GM18868 (cell line): ENCODE results near the gene SLCO2A1.

Experiments used
- ATAC-seq: cut with Tn5 transposase; IDR thresholded peaks from one replicate; pipeline ENCODE4 v1.9.1; 2021; ENCODE audit warnings: mild to moderate bottlenecking, moderate library complexity; ENCODE audit not compliant: unreplicated experiment

Gene SLCO2A1

GRCh38 chr3:133935843-133936769 lies 93.6 kb downstream of the SLCO2A1 start:
- ATAC-seq = no peak

- no peak for ATAC-seq
These were observed 94.5 kb downstream of the SLCO2A1 start for GRCh38 chr3:133934996-133935842.

GRCh38 chr3:133934073-133934970 lies 95.4 kb downstream of the SLCO2A1 start:
- ATAC-seq = no peak

GRCh38 chr3:133933097-133934024 lies 96.4 kb downstream of the SLCO2A1 start:
- ATAC-seq = no peak

- no peak for ATAC-seq
These were observed 97.7 kb downstream of the SLCO2A1 start for GRCh38 chr3:133932009-133932408.

GRCh38 chr3:133931084-133931483 lies 98.6 kb downstream of the SLCO2A1 start:
- ATAC-seq = no peak

GRCh38 chr3:133930341-133930933 lies 99.3 kb downstream of the SLCO2A1 start:
- no peak for ATAC-seq

- ATAC-seq = no peak
These were observed 100.7 kb downstream of the SLCO2A1 start for GRCh38 chr3:133928903-133929607.

GRCh38 chr3:133928136-133928893 lies 101.4 kb downstream of the SLCO2A1 start:
- ATAC-seq = no peak

- peak; percentile 85 for ATAC-seq
These were observed 102.1 kb downstream of the SLCO2A1 start for GRCh38 chr3:133927540-133928066.

- ATAC-seq = peak; percentile 22
These were observed 102.8 kb downstream of the SLCO2A1 start for GRCh38 chr3:133926736-133927539.

GRCh38 chr3:133925960-133926735 lies 103.6 kb downstream of the SLCO2A1 start:
- no peak for ATAC-seq

GRCh38 chr3:133924041-133924440 lies 105.7 kb downstream of the SLCO2A1 start:
- ATAC-seq = no peak

- no peak for ATAC-seq
These were observed 108.1 kb downstream of the SLCO2A1 start for GRCh38 chr3:133921592-133921991.

- no peak for ATAC-seq
These were observed 112.6 kb downstream of the SLCO2A1 start for GRCh38 chr3:133917144-133917543.
